Ramos (cell line): ENCODE results near the gene FGFR4.
"Not testable (repeated sequence)": the region's sequence is repeated elsewhere in the genome, so short reads cannot be mapped to it uniquely, and the experiment has no call there.

ENCODE experiments used
- in situ Hi-C: fragments of 300-500 bp; cut with MboI; formaldehyde crosslinking; loops from one replicate; pipeline ENCODE4 v1.14.3; 2022; ENCODE audit warnings: low sequenced_read_pairs; ENCODE audit not compliant: unreplicated experiment

FGFR4 gene

DNA sequence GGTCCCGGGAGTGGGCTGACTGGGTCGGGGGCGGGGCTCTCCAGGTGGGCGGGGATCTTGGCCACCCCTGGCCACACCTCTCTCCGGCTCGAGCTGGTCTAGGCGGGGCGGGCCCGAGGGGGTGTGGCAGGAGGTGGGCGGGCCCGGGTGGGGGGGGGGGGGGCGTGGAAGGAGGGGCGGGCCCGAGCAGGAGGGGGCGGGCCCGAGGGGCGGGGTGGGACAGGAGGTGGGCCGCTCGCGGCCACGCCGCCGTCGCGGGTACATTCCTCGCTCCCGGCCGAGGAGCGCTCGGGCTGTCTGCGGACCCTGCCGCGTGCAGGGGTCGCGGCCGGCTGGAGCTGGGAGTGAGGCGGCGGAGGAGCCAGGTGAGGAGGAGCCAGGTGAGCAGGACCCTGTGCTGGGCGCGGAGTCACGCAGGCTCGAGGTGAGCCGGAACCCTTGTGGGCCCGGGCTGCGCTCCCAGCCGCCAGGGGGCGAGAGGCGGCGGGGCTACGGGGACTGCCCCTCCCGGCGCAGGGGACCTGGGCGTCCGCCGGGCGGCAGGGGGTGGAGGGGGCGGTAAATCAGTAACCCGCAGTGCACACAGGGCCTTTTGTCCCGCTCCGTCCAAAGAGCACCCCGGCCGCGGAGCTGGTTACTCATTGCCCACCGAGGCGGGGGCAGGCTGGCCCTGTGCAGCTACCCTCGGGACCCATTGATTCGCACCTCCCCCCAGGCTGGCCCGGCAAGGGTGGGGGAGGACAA is at the start of gene FGFR4:
FGFR4 (plus strand) TSS at position 262 of the 744 bp plus-strand sequence. CDS start 2,688 bp downstream, outside the sequence.
- in situ Hi-C loops: no loop called here

DNA sequence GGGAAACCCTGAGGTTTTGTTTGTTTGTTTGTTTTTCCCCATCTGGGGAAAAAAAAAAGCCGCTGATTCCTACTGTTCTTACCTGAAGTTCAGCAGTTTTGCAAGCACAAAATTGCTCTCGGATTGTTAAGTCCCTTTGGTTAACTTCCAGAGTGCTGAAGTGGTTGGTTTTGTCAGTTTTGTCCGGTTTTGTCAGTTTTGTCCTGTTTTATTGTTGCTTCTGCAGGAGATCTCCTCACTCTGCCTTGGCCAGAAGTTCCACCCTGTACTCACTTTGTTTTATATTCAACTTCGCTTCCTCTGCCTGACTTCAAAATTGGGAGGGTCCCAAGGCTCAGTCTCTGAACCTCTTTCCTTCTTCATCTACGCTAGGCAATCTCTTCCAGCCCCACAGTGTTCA is 49.8 kb upstream of the FGFR4 start:
- in situ Hi-C loops: no loop called here

DNA sequence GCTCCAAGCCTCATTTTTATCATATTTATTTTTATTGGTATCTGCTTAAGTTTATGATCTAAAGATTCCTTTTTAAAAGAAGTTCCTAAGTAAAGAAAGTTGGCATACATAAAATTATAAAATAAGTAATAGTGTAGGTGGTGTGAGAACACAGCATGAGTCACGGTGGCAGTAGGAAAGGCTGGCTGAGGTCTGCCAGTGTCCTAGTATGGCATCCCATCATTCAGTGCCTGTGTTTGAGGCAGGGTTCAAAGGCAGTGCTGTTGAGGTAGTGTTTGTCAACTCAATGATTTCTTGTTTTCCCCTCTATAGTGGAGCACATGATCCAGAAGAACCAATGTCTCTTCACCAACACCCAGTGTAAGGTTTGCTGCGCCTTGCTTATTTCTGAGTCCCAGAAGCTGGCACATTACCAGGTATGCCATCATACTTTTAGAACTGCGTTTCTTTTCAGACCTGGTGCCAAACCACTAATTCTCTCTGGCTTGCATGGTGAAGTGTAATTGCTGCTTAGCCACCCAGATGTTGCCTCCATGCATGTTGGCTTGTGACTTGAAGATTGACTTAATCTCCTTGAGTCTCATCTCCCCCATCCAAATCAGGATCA is 45.8 kb upstream of the FGFR4 start:
- in situ Hi-C loops: no loop called here

DNA sequence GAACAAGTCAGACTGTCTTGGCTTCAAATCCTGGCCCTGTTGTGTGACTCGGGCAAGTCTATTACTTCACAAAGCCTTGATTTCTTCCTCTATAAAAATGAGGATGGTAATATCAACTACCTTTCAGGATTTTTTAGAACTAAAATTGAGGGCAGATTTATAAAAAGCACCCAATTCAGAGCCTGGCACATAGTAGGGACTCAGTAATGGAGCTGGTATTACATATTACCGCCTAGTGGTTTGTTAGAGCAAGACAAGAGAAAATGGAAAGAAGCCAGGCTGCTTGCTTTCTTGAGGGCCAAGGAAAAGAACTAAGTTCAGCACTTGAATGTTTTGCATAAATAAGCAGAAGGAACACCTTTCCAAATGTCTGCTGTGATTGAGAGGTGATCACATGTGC is 44.8 kb upstream of the FGFR4 start:
- in situ Hi-C loops: no loop called here

DNA sequence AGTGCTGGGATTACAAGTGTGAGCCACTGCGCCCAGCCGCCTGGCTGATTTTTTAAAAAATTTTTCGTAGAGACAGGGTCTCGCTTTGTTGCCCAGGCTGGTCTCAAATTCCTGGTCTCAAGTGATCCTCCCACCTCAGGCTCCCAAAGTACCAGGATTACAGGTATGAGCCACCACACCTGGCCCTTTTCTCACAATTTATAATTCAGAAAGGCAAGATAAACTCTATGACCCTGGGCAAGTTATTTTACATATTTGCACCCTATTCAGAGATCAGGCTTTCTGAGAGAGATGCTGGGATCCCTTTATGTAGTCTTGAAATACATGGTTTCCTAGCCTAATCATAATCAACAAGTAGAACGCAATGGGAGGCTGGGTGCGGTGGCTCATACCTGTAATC is 43.6 kb upstream of the FGFR4 start:
- in situ Hi-C loops: no loop called here

DNA sequence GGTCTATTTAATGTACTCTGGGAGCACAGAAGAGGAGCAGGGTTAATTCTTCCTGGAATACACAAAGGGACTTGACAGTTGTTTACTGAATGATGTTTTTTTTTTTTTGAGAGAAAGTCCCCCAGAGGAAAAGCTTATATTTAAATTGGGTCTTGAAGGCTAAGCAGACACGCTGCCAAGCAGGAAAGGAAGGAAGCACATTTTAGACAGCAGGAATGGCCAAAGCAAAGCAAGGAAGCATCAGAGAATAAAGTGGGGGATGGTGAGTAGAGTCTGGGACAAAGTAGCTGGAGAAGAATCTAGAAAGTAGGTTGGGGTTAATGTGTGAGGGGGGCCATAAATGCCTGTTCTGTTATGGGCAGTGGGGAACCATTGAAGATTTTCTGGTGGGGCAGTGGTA is 42.8 kb upstream of the FGFR4 start:
- in situ Hi-C loops: no loop called here

DNA sequence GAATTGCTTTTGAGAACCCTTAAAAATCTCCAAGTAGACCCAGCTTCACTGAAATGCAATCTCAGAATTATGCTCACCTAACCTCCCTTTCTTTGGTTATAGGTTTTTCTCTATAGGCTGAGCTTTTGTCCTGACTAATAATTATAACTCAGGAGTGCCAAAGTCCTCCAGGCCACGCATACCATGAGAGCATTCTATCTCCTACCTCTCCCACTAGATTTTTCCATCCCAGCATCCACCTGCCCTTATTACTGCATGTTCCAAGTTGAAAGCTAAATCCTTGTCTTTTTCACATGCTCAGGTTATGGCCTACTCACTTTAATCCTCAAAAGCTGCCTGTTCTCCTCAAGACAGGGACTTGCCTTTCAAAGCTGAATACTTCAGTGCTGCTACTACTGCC is 42.1 kb upstream of the FGFR4 start:
- in situ Hi-C loops: no loop called here

DNA sequence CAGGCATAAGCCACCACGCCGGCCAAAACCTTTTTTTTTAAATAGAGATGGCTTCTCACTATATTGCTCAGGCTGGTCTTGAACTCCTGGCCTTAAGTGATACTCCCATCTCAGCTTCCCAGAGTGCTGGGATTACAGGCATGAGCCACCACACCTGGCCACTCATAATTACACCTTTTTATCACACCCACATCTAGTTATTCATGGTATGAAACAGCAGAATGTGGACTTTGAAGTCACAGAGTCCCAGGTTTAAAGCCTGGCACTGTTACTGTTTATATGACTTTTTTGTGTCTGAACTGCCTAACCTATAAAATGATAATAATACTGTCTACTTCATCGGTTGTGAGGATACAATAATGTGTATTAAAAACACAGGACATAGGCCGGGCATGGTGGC is 41.1 kb upstream of the FGFR4 start:
- in situ Hi-C loops: no loop called here

DNA sequence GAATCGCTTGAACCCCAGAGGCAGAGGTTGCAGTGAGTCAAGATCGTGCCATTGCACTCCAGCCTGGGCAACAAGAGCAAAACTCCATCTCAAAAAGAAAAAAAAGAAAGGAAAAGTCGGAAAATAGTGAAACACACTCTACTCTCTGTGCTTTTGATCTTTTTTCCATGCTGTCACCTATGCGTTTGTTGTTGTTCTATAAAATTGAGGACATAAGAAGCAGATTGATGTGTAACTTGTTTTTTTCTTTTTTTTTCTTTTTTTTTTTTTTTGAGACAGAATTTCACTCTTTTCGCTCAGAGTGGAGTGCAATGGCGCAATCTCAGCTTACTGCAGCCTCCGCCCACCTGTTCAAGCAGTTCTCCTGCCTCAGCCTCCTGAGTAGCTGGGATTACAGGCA is 38.2 kb upstream of the FGFR4 start:
- in situ Hi-C loops: not testable (repeated sequence)

DNA sequence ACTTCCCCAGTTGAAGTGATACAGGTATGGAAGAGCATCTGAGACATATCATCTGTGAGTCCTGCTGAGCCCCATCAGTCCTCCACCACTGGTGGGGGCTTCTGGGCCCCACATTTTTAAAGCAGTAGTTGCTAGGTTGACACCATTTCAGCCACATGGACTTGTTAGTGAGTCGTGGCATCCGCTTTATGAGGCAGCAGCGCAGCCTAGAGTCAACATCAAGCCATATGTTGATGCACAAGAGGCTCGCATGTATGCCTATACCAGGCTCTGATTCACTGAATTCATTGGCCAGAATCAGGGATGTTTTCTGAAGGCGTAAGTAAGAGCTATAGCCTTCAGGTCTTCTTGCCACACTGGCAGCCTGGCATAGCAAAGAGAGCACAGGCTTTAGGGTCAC is 37.4 kb upstream of the FGFR4 start:
- in situ Hi-C loops: no loop called here

DNA sequence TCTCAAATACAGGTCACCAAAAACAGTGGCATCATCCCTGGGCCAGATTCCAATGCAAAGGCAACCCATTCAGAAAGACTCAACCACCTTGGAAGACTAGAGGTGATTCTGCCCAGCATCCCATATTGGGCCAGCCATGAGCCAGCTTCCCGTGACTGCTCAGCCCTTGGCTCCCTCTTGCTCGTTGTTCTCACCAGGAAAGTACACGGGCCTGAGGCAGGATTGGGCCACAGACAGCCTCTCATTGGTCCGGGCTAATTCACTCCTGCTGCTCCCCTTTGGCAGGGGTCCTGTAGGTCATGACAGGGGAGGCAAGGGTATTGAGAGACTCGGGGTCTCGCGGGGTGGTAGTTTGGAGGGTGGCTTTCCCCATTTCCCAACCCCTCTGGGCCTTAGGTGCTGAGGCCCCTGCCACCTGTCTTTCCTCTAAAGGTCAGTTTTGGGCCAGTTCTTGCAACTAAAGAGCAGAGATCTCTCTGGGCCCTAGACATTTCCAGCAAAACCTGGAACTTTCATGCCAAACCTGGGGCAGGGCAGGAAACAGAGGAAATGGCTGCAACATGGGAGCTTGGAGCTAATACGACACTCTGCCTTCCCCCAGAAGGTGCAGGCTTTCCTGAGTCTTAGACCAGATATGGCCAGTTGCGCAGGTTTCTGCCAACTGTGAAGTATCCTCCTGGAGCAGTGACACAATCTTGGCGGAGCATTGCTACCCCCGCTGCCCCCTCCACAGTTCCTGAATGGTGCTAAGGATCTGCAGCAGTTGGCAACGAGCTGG is 22.0 kb upstream of the FGFR4 start:
- in situ Hi-C loops: no loop called here

DNA sequence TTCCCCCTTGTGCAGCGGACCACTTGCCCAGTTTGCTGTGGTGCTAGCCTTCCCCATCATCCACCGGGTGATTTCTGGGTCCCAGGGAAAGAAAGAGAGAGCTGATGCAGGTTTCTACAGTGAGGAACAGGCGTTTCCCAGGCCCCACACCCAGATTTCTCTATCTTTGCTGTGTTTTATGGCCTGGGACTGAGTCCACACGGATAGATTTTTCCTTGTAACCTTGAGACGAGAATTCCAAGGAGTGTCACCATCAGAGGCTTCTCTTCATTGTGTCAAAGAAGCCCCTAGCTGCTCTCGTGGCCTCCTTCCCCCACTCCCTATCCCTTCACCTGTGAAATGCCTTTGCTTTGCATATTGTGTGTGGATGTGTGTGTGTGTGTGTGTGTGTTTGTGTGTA is 21.2 kb upstream of the FGFR4 start:
- in situ Hi-C loops: no loop called here

DNA sequence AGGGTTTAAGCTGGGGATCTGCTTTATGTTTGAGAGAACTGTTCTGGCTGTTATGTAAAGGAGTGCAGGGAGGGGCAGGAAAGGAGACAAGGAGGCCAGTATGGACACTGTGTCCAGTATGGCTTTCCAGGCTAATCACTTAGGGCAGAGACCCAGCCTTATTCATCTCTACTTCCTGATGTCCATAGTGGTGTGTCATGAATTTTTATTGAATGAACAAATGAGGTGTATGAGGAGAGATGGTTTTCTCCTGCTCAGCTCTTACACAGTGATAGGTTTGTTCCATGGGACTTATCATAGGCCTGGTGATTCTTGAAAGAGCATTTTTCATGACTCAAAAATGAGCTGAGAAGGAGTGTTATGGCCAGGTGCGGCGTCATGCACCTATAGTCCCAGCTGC is 20.5 kb upstream of the FGFR4 start:
- in situ Hi-C loops: no loop called here

DNA sequence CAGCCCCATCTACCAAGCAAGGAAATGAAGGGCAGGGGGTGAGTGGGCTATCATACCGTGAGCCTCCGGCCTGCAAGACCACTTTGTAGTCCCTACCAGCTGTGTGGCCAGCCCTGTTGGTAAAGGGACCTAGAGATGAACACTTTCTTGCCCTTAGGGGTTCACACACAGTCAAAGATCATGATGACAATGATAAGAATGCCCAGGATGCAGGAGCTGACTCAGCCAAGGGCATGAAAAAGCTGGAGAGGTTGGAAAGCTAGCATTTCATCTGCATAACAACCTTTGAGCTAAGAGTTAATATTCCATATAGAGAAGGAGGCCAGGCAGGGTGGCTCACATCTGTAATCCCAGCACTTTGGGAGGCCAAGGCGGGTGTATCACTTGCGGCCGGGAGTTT is 19.2 kb upstream of the FGFR4 start:
- in situ Hi-C loops: no loop called here

DNA sequence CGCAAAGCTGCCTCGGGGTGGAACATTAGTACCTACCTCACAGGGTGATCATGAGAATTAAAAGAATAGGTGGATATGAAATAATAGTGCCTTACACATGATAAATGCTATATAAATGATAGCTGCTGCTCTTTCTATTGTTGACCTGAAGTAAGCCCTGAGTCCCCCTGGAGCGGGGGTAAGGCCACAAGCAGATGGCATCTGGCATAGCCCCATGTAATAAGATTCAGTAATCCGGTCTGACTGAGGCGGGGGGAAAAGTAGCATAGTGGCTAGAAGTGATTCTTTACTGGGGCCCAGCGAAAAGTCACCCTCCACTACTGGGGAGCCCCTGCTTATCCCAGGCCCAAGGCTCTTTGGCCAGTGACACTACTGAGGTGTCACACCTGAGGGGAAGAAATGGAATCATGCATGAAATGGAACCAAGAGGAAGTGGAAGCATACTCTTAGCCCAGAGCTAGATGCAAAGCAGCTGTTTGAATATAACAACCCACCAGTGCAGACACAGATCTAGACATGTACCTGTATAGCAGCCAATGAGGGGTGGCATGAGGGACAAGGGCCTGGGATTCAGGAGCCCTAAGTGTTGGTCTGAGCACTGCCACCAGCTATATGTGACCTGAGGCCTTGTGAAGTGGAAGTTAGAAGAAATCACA is 16.1 kb upstream of the FGFR4 start:
- in situ Hi-C loops: no loop called here

DNA sequence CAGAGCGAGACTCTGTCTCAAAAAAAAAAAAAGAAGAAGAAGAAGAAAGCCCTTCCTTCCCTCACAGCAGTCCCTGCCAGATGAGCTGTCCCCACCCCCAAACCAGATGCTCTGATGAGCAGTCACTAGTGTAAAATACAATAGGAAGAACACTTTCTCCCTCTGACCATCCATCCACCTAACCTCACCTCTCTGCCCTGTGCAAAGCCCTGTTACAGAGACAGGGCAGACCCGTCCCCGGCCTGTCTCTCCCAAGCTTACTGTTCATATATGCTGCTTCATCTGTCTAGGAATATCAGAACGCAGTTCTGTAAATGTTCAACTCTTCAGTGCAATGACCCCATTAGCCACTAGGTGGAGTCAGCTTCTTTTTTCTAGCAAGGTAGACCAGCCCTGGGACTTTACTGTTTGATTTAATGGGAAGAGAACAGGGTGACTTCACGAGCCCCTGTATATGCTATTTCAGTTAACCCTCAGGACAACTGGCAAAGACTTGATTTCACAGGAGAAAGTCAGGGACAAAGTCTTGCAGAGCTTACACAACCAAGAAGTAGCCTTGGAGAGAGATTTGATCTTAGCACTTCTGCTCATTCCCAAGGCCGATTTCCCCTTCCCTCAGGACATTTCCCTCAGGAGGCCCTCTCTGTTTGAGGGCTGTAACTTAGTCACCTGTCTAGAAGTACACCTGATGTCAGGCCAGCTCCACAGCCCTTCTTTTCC is 14.9 kb upstream of the FGFR4 start:
- in situ Hi-C loops: no loop called here

DNA sequence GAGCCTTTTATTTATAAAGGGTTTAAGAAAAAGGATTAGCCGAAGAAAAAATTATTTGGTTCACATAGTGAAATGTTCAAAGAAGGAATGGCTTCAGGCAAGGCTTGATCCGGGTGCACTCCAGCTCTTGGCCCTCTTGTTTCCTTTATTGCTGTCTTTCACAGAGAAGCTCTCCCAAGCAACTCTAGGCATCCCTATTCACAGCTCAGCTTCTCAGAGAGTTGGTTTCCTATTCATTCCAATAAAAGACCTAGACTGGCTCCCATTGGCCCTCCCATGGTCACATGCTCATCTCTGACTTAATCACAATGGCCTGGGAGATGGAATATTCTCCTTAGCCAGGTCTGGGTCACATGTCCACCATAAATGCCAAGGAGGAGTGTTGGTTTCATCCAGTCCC is 9.4 kb upstream of the FGFR4 start:
- in situ Hi-C loops: no loop called here

DNA sequence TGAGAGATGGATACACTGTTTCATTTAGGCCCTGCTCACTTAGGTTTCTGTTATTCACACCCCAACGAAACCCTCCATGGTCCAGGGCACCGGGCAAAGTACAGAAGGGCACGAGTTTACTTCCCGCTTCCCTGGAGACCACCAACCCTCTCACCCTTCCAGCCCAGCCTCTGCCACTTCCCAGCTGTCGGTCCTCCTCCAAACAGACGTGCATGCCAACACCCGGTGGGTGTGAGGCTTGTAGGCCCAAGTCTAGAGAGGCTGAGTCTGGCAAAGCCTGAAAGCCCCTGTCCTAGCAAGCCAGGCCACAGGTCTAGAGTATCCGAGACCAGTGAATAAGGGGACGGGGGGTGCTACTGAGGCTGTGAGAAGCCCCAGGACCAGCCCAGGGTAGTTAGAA is 7.1 kb upstream of the FGFR4 start:
- in situ Hi-C loops: no loop called here

DNA sequence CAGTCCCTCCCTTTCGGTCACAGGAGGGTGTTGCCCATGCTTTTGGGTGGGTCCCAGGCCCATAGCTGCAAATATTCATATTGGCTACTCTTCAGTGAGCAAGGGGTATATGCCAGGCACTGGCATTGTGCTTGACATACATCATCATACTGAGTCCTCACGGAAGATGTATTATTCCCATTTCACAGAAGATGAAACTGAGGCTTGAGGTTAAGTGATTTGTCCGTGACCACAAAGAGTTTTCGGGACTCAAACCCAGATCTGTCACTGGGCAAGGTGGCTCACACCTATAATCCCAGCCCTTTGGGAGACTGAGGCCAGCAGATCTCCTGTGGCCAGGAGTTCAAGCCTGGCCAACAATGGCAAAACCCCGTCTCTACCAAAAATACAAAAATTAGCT is 6.5 kb upstream of the FGFR4 start:
- in situ Hi-C loops: no loop called here

DNA sequence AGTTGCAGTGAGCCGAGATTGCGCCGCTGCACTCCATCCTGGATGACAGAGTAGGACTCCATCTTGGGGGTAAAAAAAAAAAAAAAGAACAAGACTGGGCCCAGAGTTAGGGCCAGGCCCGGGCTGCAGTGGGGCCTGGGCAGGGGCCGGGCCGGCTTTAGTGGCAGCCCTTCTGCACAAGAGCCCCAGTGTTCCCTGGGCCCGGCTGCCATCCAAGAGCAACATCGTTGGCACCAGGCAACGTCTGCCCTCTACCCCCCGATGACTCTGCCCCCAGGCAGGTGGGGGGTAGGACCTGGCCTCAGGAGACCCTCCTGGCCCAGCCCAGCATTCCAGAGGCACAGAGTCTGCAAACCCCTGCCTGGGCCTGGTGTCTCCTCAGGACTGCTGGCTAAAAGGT is 4.9 kb upstream of the FGFR4 start:
- in situ Hi-C loops: no loop called here
